NOMO-1 treated with DMSO at 0.1 percent for 48 hours (cell line): ENCODE data around the gene CHCHD10.
A peak's percentile ranks its signal among the peaks of the same experiment; 100 is the strongest.

ENCODE experiments used
- DNase-seq: peaks from one replicate; lab custom pipeline; 2025; ENCODE audit not compliant: unreplicated experiment; lab: John Stamatoyannopoulos, UW

Gene CHCHD10

DNA sequence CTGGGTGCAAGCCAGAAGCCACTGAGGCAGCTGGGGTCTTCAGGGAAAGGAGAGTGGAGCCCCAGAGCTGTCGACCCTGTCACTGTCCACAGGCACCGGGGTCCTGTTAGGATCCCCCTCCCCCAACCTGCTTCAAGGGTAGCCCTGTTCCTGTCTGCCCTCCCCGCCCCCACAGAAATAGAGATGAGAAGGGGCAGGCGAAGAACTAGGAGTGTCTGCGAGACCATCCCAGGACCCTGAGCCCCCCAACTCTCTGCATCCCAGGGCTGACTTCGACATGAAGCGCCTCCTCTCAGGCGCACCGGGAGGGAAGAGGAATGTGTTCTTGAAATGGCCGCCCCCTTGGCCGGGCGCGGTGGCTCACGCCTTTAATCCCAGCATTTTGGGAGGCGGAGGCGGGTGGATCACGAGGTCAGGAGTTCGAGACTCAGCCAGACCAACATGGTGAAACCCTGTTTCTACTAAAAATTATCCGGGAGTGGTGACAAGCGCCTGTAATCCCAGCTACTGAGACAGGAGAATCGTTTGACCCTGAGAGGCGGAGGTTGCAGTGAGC is 16.3 kb downstream of the CHCHD10 start:
- peak; percentile 39 for DNase-seq

DNA sequence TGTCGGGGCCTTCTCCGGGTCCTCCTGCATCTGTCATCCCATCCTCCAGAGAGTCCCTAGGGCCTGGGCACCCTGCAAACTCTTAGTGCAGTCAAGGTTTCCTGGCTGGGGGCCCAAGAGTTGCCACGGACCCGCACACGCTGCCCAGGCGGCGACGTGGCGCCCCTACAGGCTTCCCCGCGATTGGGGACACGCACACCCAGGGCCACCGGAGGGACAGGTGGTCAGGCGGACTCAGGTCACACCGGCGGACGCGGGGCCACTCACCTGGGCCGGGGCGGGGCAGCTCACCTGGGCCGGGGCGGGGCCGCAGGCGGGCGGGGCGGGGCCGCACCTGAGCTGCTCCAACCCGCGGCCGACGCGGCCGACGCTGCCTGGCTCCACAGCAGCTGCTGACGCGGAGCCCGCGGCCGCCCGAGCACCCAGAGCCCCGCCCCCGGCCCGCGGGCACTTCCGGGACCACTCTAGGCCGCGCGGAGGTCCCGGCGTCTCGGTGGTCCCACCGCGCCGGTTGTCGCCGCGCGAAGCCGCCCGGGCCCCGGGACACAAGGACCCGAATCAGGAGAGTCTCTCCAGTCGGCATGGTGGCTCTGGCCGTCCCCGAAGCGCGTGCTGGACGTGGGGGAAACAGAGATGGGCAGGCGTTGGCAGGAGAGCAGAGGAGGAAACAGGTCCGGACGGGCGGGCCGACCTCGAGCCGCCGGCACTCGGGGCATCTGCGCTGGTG is 16.9 kb downstream of the CHCHD10 start, which contains the start of gene ZNF70:
Gene ZNF70 (minus strand): TSS at position 399 of the 727 bp plus-strand sequence. CDS start 5,972 bp downstream, outside the sequence.
- peak; percentile 73 for DNase-seq

DNA sequence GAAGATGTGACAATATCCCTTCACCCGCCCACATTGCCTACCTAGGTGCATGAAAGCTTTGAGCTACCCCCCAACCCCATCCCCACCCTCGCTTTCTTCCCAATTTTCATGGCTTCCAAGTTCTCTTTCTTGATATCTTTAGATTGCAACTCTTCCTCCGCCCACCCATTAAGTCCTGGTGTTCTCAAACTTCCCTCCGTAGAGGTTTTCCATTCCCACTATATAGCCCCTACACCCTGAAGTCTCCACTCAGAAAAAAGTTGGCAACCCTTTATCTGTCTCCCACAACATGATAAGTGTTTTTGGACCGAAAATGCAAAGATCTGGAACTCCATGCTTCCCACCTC is 17.4 kb downstream of the CHCHD10 start:
- no peak for DNase-seq

DNA sequence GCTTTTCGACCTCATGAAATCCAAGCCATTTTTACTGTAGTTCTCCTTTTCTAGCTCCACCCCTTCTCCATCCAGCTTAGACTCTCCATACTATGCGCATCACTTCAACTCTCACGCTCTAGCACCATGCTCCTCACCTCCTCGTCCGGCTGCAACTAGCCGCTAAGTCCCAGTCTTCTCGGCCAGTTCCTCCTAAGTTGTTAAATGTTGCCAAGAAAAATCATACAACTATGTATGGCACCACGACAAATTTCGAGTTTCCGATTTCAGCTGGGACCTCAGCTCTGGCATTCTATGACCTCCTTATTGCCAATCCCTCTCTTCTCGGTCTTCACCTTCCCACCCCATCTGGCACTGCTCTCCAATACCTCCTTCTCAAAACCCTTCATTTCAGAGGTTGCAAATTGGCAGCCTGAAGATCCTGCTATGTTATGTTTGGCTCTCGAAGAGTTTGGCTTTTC is 17.9 kb downstream of the CHCHD10 start:
- DNase-seq = peak; percentile 65

DNA sequence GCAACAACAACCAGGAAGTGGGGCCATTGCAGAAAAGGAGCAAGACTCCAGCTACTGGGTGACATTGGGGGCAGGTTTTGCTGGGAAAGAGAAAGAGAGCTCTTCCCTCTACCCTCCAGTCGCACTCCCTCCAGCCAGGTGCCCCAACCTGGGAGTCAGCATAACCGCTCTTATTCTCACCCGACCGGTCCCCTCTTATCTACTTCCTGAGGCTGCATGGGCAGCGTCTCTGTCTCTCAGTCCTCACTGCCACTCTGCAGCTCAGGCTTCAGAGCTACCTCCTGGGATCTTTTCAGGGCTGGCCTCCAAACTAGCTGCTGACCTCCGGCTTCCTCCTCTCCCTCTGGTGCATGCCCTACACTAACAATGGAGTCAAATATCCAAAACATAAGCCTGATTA is 22.0 kb downstream of the CHCHD10 start:
- DNase-seq = no peak

DNA sequence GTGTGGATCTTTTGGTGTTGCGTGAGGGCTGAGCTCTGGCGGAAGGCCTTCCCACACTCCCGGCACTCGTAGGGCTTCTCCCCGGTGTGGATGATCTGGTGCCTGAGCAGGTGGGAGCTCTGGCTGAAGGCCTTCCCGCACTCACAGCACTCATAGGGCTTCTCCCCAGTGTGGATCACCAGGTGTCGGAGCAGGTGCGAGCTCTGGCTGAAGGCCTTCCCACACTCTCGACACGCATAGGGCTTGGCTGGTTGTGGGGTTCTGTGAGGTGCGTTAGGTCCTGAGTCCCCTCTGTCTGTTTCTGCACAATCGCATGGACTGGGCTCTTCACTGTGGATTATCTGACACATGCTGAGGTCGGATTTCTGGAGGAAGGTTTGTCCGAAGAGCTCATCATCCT is 23.3 kb downstream of the CHCHD10 start:
- DNase-seq = no peak

DNA sequence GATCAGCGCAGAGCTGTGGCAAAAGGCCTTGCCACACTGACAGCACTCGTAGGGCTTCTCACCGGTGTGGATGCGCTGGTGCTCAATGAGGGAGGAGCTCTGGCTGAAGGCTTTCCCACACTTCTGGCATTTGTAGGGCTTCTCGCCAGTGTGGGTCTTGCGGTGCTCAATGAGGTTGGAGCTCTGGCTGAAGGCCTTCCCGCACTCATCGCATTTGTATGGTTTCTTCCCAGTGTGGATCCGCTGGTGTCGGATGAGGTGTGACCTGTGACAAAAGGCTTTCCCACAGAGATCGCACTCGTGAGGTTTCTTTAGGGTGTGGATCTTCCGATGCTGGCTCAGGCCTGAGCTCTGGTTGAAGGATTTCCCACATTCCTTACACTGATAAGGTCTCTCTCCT is 23.8 kb downstream of the CHCHD10 start:
- no peak for DNase-seq

DNA sequence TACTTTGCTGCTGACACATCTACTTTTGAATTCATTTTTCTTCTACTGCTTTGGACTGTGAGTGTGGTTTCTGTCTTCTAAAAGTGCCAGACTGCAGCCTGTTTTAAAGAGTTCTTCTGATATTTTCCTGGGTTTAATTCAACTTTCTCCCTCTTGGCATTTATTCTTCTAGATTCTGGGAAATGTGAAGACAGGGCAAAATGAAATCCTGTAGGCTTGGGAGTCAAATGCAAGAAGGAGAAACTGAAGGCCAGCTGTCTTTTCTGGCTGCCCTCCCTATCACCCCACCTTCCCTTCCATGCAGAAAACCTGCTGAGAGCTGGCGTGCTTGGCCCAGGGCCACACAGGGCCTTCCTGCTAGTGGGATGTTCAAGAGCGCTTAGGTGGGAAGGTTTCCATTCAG is 24.5 kb downstream of the CHCHD10 start:
- DNase-seq = no peak

DNA sequence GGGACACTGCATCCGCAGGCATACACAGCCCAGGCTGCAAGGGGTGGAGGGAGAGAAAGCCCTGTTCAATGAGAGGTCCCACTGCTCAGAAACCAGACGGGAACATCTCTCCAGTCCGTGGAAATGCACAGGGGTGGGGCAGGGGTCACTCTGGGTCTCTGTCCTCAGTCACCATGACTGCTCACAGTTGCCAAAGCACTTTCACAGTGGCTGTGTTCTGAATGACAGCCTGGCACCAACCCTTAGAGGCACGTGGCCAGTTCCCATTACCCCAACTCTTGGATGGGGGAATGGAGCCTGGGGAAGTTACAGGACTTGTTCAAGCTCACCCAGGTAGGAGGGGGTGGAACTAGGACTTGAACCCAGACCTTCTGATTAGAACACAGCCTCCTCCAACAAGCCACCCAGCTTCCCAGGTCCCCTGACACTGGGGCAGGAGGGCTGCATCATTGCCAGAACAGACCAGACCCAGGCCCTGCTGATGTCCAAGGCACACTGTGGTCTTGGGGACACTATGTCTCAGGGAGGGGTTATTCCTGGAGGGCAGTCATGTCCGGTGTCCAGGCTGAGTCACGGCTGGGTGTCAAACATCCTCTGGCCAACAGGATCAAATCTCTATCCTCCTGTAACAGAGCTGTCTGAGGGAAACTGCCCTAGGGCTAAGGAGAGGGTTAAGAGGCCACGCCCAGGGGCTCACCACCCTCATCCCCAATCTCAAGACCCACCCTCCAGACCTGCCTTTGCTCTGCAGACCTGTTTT is 25.1 kb downstream of the CHCHD10 start:
- DNase-seq = no peak

DNA sequence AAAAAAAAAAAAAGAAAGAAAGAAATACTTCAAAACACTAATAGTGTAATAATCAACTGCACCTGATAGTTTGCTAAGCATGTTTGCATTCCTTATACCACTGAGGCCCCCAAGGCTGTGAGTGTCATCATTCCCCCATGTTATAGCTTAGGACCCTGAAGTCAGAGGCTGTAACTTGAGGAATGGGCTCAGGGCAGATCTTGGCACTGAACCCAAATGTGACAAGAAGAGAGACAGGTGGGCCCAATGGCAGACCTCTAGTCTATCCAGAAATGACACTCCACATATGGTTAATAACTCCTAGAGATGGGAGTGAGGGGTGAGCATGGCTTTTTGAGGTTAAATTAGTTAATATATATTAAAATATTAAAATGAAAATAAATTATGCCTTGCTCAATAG is 30.1 kb downstream of the CHCHD10 start:
- DNase-seq = no peak

DNA sequence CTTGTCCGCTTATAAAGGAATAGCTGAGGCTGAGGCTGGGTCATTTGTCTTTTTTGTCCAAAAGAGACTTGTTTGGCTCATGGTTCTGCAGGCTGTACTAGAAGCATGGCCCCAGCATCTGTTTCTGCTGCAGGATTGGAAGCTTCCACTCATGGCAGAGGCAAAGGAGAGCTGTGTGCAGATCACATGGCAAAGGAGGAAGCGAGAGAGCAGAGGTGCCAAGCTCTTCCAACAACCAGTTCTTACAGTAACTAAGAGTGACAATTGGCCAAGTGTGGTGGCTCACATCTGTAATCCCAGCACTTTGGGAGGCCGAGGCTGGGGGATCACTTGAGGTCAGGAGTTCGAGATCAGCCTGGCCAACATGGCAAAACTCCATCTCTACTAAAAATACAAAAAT is 39.7 kb downstream of the CHCHD10 start:
- peak; percentile 27 for DNase-seq

DNA sequence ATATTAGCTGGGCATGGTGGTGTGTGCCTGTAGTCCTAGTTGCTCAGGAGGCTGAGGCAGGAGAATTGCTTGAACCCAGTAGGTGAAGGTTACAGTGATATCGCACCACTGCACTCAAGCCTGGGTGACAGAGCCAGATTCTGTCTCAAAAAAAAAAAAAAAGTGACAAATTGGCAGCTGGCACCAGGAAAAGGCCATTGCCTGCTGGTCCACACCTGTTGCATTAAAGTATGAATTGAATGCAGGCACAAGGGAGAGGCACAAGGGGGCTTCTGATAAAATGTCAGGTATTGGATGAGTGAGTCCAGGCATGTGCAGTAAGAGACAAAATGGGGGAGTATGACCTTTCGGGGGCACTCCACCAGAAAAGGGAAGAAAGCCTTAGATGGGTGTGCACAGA is 45.0 kb downstream of the CHCHD10 start:
- DNase-seq = no peak

DNA sequence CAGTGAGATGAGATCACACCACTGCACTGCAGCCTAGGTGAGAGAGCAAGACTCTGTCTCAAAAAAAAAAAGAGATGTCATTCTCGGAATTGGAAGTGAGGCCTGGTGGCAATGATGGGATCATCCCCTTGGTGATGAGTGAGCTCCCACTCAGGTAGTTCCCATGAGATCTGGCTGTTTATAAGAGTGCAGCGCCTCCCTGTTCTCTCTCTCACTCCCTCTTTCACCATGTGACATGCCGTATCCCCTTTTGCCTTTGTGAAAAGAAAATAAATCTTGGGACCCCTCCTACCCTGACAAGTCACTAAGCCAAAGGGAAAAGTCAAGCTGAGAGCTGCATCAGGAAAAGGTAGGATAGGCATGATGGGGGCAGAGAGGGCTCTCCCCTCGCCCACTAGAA is 45.6 kb downstream of the CHCHD10 start:
- no peak for DNase-seq

DNA sequence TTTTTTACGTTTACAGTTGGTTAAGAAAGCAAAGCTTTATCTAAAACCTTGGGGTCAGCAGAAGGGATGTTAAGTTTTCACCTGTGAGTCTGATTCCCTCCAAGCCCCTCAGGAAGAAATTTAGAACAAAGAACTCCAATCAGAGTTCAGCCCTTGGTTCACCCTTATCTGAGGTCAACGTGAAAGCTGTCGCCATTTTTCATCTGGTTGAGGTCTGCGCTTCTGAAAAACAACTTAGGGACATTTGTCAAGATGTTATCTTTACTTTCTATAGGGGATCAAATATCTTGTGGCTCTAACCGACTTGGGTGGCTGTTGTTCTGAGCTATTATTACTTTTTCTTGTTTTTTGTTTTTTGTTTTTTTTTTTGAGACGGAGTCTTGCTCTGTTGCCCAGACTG is 46.9 kb downstream of the CHCHD10 start:
- no peak for DNase-seq

DNA sequence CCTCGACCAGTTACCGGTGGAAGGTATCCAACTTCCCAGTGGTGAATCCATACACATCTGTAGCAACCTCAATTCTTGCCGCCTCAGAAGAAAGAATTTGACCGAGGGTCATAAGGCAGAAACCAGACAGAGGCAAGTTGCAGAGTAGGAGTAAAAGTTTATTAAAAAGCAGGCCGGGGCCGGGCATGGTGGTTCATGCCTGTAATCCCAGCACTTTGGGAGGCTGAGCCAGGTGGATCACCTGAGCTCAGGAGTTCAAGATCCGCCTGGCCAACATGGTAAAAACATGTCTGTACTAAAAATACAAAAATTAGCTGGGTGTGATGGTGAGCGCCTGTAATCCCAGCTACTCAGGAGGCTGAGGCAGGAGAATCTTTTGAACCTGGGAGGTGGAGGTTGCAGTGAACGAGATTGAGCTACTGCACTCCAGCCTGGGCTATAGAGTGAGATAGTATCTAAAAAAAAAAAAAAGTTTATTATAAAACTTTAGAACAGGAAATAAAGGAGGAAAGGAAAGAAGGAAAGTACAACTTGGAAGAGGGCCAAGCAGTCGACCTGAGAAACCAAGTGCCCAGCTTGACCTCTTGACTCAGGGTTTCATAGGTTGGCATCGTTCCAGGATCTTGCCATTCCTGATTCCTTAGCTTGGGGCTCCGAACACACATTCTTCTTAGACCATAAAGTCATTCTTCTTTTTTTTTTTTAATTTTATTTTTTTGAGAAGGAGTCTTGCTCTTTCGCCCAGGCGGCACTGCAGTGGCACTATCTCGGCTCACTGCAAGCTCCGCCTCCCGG is 49.2 kb downstream of the CHCHD10 start:
- DNase-seq = no peak

DNA sequence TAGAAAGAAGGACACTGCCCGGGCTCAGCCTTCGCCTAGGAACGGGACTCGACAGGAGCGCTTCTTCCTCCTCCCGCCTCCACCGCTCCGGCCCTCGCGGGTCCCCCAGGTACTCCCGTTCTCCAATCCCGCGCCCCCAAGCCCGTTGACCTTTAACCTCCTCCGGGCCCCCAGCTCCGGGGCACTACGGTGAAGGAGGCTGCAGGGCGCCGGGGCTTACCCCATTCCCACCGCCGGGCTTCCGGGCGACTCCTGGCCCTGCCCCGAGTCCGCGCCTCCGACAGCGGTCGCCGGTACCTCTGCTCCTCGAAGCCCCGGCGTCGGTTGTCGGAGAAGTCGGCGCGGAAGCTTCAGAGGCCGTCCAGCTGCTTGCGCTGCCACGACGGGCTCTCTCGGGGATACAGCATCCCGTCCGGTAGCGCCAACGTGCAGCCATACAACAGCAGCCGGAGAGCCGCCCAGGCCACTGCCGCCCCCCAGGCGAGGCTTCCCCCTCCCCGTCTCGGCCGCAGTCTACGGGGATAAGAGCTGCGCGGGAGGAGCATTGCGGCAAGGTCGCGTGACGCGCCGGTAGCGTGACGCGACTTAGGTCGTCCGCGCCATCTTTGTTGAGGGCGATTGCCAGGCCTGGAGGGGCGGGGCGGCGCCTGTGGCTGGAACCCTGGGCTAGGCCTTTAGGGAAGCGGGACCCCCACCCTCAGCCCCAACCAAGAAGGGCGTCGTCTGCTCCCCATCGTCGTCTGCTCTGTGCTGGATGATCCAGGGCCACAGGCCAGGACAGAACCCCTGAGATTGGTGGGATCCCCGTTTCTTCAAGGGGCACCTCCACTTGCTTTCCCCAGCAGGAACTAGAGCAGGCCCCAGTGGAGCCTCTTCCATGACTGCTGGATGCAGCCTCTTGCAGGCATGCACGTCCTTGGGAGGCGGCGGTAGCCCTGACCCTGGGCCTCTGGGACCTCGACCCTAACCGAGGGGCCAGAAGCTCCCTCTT is 50.7 kb downstream of the CHCHD10 start:
- DNase-seq = peak; percentile 75
